Testis (tissue), 3 donors: Measurements from ENCODE around the gene ISCU. TPM values are rescaled to one million over a fixed set of nuclear protein-coding genes. Genes with fewer than 3 reads are reported as not detected.

Experiments
- DNase-seq: peaks from one replicate; pipeline ENCODE4 v3.0.0-alpha.2; 2019
- H3K27ac ChIP-seq, 2 donors: fragments of 200-600 bp; sonication (generic); one replicate each; pipeline ENCODE4 v1.5.1; 2019
- H3K27me3 ChIP-seq: fragments of 200-600 bp; sonication (generic); one replicate; pipeline ENCODE4 v1.5.1; 2019
- H3K36me3 ChIP-seq: fragments of 200-600 bp; sonication (generic); one replicate; pipeline ENCODE4 v1.5.1; 2017; ENCODE audit warnings: low read depth; ENCODE audit errors: missing control alignments
- H3K4me1 ChIP-seq: fragments of 200-600 bp; sonication (generic); one replicate; pipeline ENCODE4 v1.5.1; 2019
- H3K4me3 ChIP-seq, 2 donors: fragments of 200-600 bp; sonication (generic); one replicate each; pipeline ENCODE4 v1.5.1; 2017 to 2019
- H3K9me3 ChIP-seq: fragments of 200-600 bp; sonication (generic); one replicate; pipeline ENCODE4 v1.5.1; 2017
- POLR2A ChIP-seq: fragments of 450-650 bp; IDR thresholded peaks from one replicate; pipeline ENCODE4 v1.6.1; 2017; ENCODE audit warnings: antibody characterized with exemption, mild to moderate bottlenecking, moderate library complexity
- WGBS, 2 donors: methylation state at CpG; one replicate each; pipeline ENCODE4 v1.1.5; 2018; 5-methylcytosine and 5-hydroxymethylcytosine counted together
- intact Hi-C: fragments of 100-400 bp; cut with DNase I; formaldehyde crosslinking; loops from one replicate; pipeline ENCODE4 v1.15.1; 2023; ENCODE audit warnings: low total_unique reads
- polyA plus RNA-seq: library from polyadenylated mRNA; stranded (reverse); fragments of 350-450 nt; fragmentation: Illumina TruSeq; extraction: RNeasy Lipid Tissue Mini Kit (QIAGEN cat#74804); gene quantifications from one replicate; pipeline ENCODE4 v1.2.3, GENCODE V29; 2014; ENCODE audit warnings: low read depth, low replicate concordance; ENCODE audit not compliant: insufficient read depth
- total RNA-seq, 2 donors: library from RNA; depleted of rRNA; stranded (reverse); fragments of >200 nt; gene quantifications; one replicate each; pipeline ENCODE4 v1.2.3, GENCODE V29; 2016
- TF ChIP-seq, protein P1 (sequence below), 3 experiments: fragments of 450-650 bp in 2 of 3; fragments of 200-600 bp in 1 of 3; sonication (generic) in 1 of 3; IDR thresholded peaks; one replicate each; pipeline ENCODE4 v1.5.1; 2016 to 2019; ENCODE audit warnings: antibody characterized with exemption in 3 of 3, mild to moderate bottlenecking in 2 of 3, moderate library complexity in 1 of 3

ISCU gene
- total and polyA plus RNA-seq, 3 donors from 2014 or later, result 217 to 238 (median 221) TPM

DNA sequence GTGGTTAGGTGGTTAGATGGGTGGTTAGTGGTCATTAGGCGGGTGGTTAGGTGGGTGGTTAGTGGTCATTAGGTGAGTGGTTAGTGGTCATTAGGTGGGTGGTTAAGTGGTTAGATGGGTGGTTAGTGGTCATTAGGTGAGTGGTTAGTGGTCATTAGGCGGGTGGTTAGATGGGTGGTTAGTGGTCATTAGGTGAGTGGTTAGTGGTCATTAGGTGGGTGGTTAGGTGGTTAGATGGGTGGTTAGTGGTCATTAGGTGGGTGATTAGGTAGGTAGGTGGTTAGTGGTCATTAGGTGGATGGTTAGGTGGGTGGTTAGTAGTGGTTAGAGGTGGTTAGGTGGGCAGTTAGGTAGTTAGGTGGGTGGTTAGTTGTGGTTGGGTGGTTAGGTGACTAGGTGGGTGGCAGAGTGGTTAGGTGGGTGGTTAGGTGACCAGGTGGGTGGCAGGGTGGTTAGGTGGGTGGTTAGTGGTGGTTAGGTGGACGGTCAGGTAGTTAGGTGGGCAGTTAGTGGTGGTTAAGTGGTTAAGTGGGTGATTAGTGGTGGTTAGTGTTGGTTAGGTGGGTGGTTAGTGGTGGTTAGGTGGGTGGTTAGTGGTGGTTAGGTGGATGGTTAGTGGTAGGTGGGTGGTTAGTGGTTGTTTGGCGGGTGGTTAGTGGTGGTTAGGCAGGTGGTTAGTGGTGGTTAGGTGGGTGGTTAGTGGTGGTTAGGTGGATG lies 43.5 kb downstream of the ISCU start:
- no peak overlapping the region for H3K4me3 ChIP-seq
- intact Hi-C loops, result no loop called here
- H3K4me1 ChIP-seq, result peaks cover 10% of the 10 kb centered on the region
- no peaks in the 10 kb centered on the region for H3K36me3 ChIP-seq
- H3K27me3 ChIP-seq, result no peaks in the 10 kb centered on the region
- TF ChIP-seq, protein P1, sequence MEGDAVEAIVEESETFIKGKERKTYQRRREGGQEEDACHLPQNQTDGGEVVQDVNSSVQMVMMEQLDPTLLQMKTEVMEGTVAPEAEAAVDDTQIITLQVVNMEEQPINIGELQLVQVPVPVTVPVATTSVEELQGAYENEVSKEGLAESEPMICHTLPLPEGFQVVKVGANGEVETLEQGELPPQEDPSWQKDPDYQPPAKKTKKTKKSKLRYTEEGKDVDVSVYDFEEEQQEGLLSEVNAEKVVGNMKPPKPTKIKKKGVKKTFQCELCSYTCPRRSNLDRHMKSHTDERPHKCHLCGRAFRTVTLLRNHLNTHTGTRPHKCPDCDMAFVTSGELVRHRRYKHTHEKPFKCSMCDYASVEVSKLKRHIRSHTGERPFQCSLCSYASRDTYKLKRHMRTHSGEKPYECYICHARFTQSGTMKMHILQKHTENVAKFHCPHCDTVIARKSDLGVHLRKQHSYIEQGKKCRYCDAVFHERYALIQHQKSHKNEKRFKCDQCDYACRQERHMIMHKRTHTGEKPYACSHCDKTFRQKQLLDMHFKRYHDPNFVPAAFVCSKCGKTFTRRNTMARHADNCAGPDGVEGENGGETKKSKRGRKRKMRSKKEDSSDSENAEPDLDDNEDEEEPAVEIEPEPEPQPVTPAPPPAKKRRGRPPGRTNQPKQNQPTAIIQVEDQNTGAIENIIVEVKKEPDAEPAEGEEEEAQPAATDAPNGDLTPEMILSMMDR (IDR thresholded peaks at IDR 0.05), result no peak
- no peak for TF ChIP-seq POLR2A
- no peak for DNase-seq
- no peaks in the 10 kb centered on the region for H3K9me3 ChIP-seq
- no peak overlapping the region for H3K27ac ChIP-seq
- WGBS, 2 donors, result 87 to 93% methylated on average over 4 of the region's 4 CpGs

DNA sequence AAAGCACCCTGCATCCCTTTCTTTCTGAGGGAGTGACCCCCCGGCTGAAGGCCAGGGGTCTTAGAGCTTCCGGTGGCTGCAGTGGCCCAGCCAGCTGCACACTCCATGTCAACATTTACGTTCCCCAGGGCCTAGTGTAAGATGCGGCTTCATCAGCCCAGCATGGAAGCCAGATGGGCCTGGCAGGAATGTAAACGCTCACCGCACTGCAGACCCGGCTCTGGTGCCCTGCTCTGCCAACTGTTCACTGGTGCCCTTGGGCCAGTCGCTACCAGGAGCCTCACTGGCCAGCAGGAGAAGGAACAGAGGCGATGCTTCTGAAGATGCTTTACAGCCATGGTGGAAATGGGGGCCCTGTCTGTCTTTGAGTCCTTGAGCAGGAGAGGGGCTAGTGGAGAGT lies 44.1 kb downstream of the ISCU start:
- no peak for DNase-seq
- Histone ChIP-seq H3K27ac (no peak overlapping the region), H3K9me3 (no peaks in the 10 kb centered on the region), H3K4me1 (peaks cover 10% of the 10 kb centered on the region), H3K36me3 (no peaks in the 10 kb centered on the region), H3K4me3 (no peak overlapping the region), H3K27me3 (no peaks in the 10 kb centered on the region)
- 93 to 97% methylated on average over 9 of the region's 9 CpGs for WGBS, 2 donors
- intact Hi-C loops, result no loop called here
- TF ChIP-seq, protein P1 (IDR thresholded peaks at IDR 0.05), result no peak
- TF ChIP-seq POLR2A, result no peak

DNA sequence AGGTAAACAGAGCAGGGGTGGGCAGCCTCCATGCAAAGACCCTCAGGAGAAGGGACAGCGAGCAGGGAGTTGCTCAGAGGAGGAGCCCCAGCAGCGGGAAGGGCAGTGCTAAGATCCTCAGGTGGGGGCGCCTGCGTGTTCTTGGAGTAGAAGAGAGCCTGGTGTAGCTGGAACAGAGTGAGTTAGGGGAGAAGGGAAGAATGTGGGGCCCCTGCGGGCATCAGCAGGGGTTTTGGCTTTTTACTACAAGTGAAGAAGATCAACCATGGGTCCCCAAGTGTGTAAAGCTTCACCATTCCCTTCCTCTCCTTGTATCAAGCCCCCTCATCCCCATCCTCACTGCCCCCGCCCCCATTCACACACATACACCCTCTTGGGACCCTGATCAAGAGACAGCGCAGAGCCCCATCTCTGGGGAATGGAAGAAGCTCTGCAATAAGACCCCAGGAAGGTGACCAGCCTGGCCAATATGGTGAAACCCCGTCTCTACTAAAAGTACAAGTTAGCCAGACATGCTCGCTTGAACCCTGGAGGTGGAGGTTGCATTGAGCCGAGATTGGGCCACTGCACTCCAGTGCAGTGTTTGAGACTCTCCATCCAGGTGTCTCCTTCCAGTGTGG lies 45.7 kb downstream of the ISCU start:
- intact Hi-C loops, result no loop called here
- Histone ChIP-seq H3K36me3 (no peaks in the 10 kb centered on the region), H3K9me3 (no peaks in the 10 kb centered on the region), H3K27me3 (no peaks in the 10 kb centered on the region), H3K27ac (no peak overlapping the region), H3K4me1 (peaks cover 10% of the 10 kb centered on the region), H3K4me3 (no peak overlapping the region)
- WGBS, 2 donors, result 94 to 95% methylated on average over 10 of the region's 10 CpGs
- TF ChIP-seq, protein P1 (IDR thresholded peaks at IDR 0.05), result no peak
- no peak for TF ChIP-seq POLR2A
- no peak for DNase-seq

DNA sequence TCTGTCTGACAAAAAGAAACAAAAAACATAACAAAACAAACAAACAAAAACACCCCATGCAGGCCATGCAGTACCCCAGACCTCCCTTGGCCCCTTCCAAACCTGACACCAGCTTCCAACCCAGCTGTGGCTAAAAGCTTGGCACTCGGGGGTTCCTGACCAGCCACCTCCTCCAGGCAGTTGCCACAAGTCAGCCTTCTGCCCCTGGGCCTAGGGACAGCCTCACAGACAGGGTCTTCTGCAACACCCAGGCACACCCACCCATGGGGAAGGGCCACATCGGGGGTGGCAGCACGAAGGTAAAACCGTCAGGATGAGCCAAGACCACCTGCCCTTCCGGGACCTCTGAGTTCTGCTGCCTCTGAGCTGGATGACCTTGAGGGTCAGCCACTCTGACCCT lies 46.2 kb downstream of the ISCU start:
- Histone ChIP-seq H3K27me3 (no peaks in the 10 kb centered on the region), H3K4me1 (peaks cover 10% of the 10 kb centered on the region), H3K4me3 (no peak overlapping the region), H3K9me3 (no peaks in the 10 kb centered on the region), H3K36me3 (no peaks in the 10 kb centered on the region), H3K27ac (no peak overlapping the region)
- TF ChIP-seq, protein P1 (IDR thresholded peaks at IDR 0.05), result no peak
- TF ChIP-seq POLR2A, result no peak
- DNase-seq, result no peak
- WGBS, 2 donors, result 77 to 88% methylated on average over 5 of the region's 5 CpGs
- intact Hi-C loops, result no loop called here
